ENCODE results near the gene SH3BGRL2.

DNA sequence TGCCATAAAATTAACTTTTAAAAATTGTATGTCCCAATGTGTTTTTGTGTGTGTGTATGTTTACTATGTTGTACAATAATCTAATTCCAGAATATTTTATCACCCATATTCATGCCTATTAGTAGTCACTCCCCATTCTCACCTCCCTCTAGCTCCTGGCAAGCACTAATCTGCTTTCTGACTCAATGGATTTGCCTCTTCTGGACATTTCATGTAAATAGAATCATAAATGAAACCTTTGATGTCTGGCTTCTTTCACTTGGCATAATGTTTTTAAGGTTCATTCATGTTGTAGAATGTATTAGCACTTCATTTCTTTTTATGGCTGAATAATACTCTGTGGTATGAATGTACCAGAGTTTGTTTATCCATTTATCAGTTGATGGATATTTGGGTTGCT lies 15.4 kb downstream of the SH3BGRL2 start:
- TF ChIP-seq, protein P1, sequence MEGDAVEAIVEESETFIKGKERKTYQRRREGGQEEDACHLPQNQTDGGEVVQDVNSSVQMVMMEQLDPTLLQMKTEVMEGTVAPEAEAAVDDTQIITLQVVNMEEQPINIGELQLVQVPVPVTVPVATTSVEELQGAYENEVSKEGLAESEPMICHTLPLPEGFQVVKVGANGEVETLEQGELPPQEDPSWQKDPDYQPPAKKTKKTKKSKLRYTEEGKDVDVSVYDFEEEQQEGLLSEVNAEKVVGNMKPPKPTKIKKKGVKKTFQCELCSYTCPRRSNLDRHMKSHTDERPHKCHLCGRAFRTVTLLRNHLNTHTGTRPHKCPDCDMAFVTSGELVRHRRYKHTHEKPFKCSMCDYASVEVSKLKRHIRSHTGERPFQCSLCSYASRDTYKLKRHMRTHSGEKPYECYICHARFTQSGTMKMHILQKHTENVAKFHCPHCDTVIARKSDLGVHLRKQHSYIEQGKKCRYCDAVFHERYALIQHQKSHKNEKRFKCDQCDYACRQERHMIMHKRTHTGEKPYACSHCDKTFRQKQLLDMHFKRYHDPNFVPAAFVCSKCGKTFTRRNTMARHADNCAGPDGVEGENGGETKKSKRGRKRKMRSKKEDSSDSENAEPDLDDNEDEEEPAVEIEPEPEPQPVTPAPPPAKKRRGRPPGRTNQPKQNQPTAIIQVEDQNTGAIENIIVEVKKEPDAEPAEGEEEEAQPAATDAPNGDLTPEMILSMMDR (IDR thresholded peaks at IDR 0.05) = no peak
- TF ChIP-seq POLR2A (IDR thresholded peaks at IDR 0.05) = no peak

Measured in heart left ventricle (tissue), 13 donors.